H1 (cell line): ENCODE measurements around the gene ADAMTS8. TPM values are rescaled to one million over a fixed set of nuclear protein-coding genes. Genes with fewer than 3 reads are reported as not detected.

Experiments used
- CTCF ChIA-PET: fragments of 300-600 bp; sonication (Branson Sonifier 250); formaldehyde crosslinking; loops from one replicate; lab custom pipeline; 2021; ENCODE audit not compliant: partially characterized antibody; lab: Charles Lee
- POLR2A ChIA-PET: fragments of 300-600 bp; sonication (Branson Sonifier 250); formaldehyde crosslinking; loops from one replicate; lab custom pipeline; 2021; ENCODE audit warnings: inconsistent platforms; ENCODE audit not compliant: partially characterized antibody; lab: Charles Lee
- DNase-seq, 2 experiments: peaks; one replicate each; pipeline versions ENCODE4 v3.0.0 to v3.0.0-alpha.2; 2010 to 2022; ENCODE audit warnings: low spot score in 2 of 2, low read depth in 1 of 2, mixed read lengths in 1 of 2
- FAIRE-seq: peaks from 2 replicates; lab custom pipeline; 2011; peaks lifted over from hg19 to GRCh38; lab: Jason Lieb, UNC
- H2AFZ ChIP-seq: 2 replicates; pipeline ENCODE4 v1.8.1; 2012; ENCODE audit warnings: low read length, inconsistent platforms
- H2AK5ac ChIP-seq: 2 replicates; pipeline ENCODE4 v1.6.1; 2013; ENCODE audit warnings: low read depth, low read length
- H2BK120ac ChIP-seq: replicated peaks from 2 replicates; pipeline ENCODE3; 2013; ENCODE audit warnings: low read depth, low read length, inconsistent platforms
- H2BK12ac ChIP-seq: 2 replicates; pipeline ENCODE4 v1.6.1; 2013; ENCODE audit warnings: low read depth, low read length
- H2BK15ac ChIP-seq: 2 replicates; pipeline ENCODE4 v1.6.1; 2013; ENCODE audit warnings: low read length
- H2BK20ac ChIP-seq: 2 replicates; pipeline ENCODE4 v1.6.1; 2013; ENCODE audit warnings: low read length
- H2BK5ac ChIP-seq: 2 replicates; pipeline ENCODE4 v1.6.1; 2013; ENCODE audit warnings: low read depth, low read length
- H3K14ac ChIP-seq: 2 replicates; pipeline ENCODE4 v1.6.1; 2013; ENCODE audit warnings: inconsistent platforms; ENCODE audit not compliant: insufficient read length
- H3K18ac ChIP-seq: 2 replicates; pipeline ENCODE4 v1.6.1; 2013; ENCODE audit warnings: low read length; ENCODE audit errors: extremely low read depth
- H3K23ac ChIP-seq: 2 replicates; pipeline ENCODE4 v1.6.1; 2013; ENCODE audit warnings: inconsistent platforms; ENCODE audit not compliant: insufficient read length
- H3K23me2 ChIP-seq: 2 replicates; pipeline ENCODE4 v1.6.1; 2013; ENCODE audit warnings: low read depth, low read length
- H3K27ac ChIP-seq: 2 replicates; pipeline ENCODE4 v1.6.1; 2011; ENCODE audit warnings: low read depth, low read length, inconsistent platforms
- H3K27me3 ChIP-seq, 4 experiments: replicated peaks in 1 of 4; 1 replicate in 1 of 4; 2 replicates in 3 of 4; pipeline versions ENCODE4 v1.6.1 to v1.8.1; 2011 to 2013; ENCODE audit warnings: low read length in 3 of 4, mild to moderate bottlenecking in 3 of 4, inconsistent platforms in 2 of 4, mixed read lengths in 2 of 4, moderate library complexity in 1 of 4; ENCODE audit not compliant: control insufficient read depth in 3 of 4, insufficient read depth in 3 of 4; ENCODE audit errors: extremely low read depth in 1 of 4
- H3K36me3 ChIP-seq, 4 experiments: 2 replicates each; pipeline versions ENCODE4 v1.6.1 to v1.8.1; 2011 to 2013; ENCODE audit warnings: mild to moderate bottlenecking in 4 of 4, low read length in 3 of 4, moderate library complexity in 2 of 4, control low read depth in 1 of 4, inconsistent platforms in 1 of 4; ENCODE audit not compliant: insufficient read depth in 4 of 4, control insufficient read depth in 2 of 4
- H3K4ac ChIP-seq: replicated peaks from 2 replicates; pipeline ENCODE3; 2013; ENCODE audit warnings: low read length, low read depth, mixed read lengths, inconsistent platforms; ENCODE audit not compliant: insufficient read length
- H3K4me1 ChIP-seq, 4 experiments: replicated peaks in 1 of 4; 1 replicate in 1 of 4; 2 replicates in 3 of 4; pipeline versions ENCODE4 v1.6.1 to v1.8.1; 2011 to 2013; ENCODE audit warnings: low read length in 3 of 4, inconsistent platforms in 2 of 4, mixed read lengths in 1 of 4; ENCODE audit not compliant: insufficient read depth in 4 of 4, control insufficient read depth in 3 of 4
- H3K4me2 ChIP-seq, 2 experiments: 2 replicates each; pipeline versions ENCODE4 v1.6.1 to v1.8.1; 2011 to 2013; ENCODE audit warnings: low read depth in 2 of 2, low read length in 2 of 2, control low read depth in 1 of 2, inconsistent platforms in 1 of 2, mild to moderate bottlenecking in 1 of 2; ENCODE audit not compliant: insufficient read depth in 1 of 2
- H3K4me3 ChIP-seq, 4 experiments: fragments of 200-600, 300-600 bp in 1 of 4; sonication (generic), shearing (Covaris generic), sonication (Bioruptor Twin) in 1 of 4; 2 replicates each; pipeline versions ENCODE4 v1.5.1 to v1.8.1; 2011 to 2016; ENCODE audit warnings: low read length in 4 of 4, low read depth in 3 of 4, control low read depth in 2 of 4, inconsistent platforms in 2 of 4, mild to moderate bottlenecking in 2 of 4, mixed read lengths in 1 of 4, moderate library complexity in 1 of 4; ENCODE audit not compliant: insufficient read depth in 2 of 4; ENCODE audit errors: extremely low read depth in 1 of 4
- H3K56ac ChIP-seq: replicated peaks from 2 replicates; pipeline ENCODE3; 2013; ENCODE audit warnings: low read depth, mild to moderate bottlenecking, mixed read lengths, low read length, inconsistent platforms; ENCODE audit not compliant: insufficient read length
- H3K79me1 ChIP-seq: 2 replicates; pipeline ENCODE4 v1.6.1; 2013; ENCODE audit warnings: low read depth, low read length, control low read depth
- H3K79me2 ChIP-seq, 2 experiments: 2 replicates each; pipeline versions ENCODE4 v1.6.1 to v1.8.1; 2012 to 2013; ENCODE audit warnings: low read length in 2 of 2, mild to moderate bottlenecking in 2 of 2, inconsistent platforms in 1 of 2; ENCODE audit not compliant: insufficient read depth in 2 of 2, control insufficient read depth in 1 of 2
- H3K9ac ChIP-seq, 4 experiments: replicated peaks in 1 of 4; 1 replicate in 1 of 4; 2 replicates in 3 of 4; pipeline versions ENCODE4 v1.6.1 to v1.8.1; 2011 to 2013; ENCODE audit warnings: low read depth in 3 of 4, low read length in 3 of 4, control low read depth in 2 of 4, mild to moderate bottlenecking in 2 of 4, moderate library complexity in 2 of 4, inconsistent platforms in 1 of 4; ENCODE audit errors: extremely low read depth in 1 of 4
- H3K9me3 ChIP-seq, 2 experiments: 2 replicates each; pipeline versions ENCODE4 v1.6.1 to v1.8.1; 2012 to 2013; ENCODE audit warnings: mild to moderate bottlenecking in 2 of 2, moderate library complexity in 2 of 2, control low read depth in 1 of 2, inconsistent platforms in 1 of 2, low read depth in 1 of 2, low read length in 1 of 2, mixed read lengths in 1 of 2; ENCODE audit not compliant: insufficient read depth in 2 of 2
- H4K20me1 ChIP-seq, 2 experiments: replicated peaks in 1 of 2; 2 replicates each; pipeline versions ENCODE3 to v1.8.1; 2011 to 2013; ENCODE audit warnings: inconsistent platforms in 2 of 2, low read length in 2 of 2, mild to moderate bottlenecking in 1 of 2; ENCODE audit not compliant: insufficient read depth in 2 of 2, control insufficient read depth in 1 of 2
- H4K5ac ChIP-seq: 2 replicates; pipeline ENCODE4 v1.6.1; 2013; ENCODE audit warnings: low read length, low read depth, mixed read lengths, inconsistent platforms; ENCODE audit not compliant: insufficient read length
- H4K8ac ChIP-seq: 2 replicates; pipeline ENCODE4 v1.8.0; 2013; ENCODE audit warnings: mild to moderate bottlenecking, moderate library complexity, low read length, inconsistent platforms; ENCODE audit not compliant: insufficient read depth; ENCODE audit errors: extremely low read depth
- H4K91ac ChIP-seq: replicated peaks from 2 replicates; pipeline ENCODE3; 2013; ENCODE audit warnings: low read length, mixed read lengths, inconsistent platforms; ENCODE audit not compliant: insufficient read length
- CHD1 ChIP-seq: IDR thresholded peaks from 2 replicates; pipeline ENCODE4 v1.6.1; 2012; ENCODE audit warnings: low read depth, low read length, improper control_type of control experiment
- CTCF ChIP-seq, 3 experiments: IDR thresholded peaks; 1 replicate in 2 of 3; 2 replicates in 1 of 3; pipeline versions ENCODE4 v1.5.1 to v1.6.1; 2011; ENCODE audit warnings: low read length in 3 of 3, mild to moderate bottlenecking in 3 of 3, inconsistent platforms in 2 of 3, low read depth in 1 of 3, moderate library complexity in 1 of 3; ENCODE audit not compliant: insufficient read depth in 1 of 3; ENCODE audit errors: control extremely low read depth in 1 of 3
- RNF2 ChIP-seq: fragments of 200-900, 300-1000 bp; sonication (generic); IDR thresholded peaks from 2 replicates; pipeline ENCODE4 v1.7.1; 2016; ENCODE audit warnings: borderline replicate concordance, low read depth, mild to moderate bottlenecking, antibody characterized with exemption, low read length; ENCODE audit not compliant: poor library complexity, severe bottlenecking; ENCODE audit errors: missing control alignments
- RXRA ChIP-seq: IDR thresholded peaks from 2 replicates; pipeline ENCODE4 v1.6.1; 2011; ENCODE audit warnings: low read depth, mild to moderate bottlenecking, low read length, moderate library complexity; ENCODE audit not compliant: insufficient read depth
- SAP30 ChIP-seq: fragments of 300-600 bp; sonication (generic); IDR thresholded peaks from 2 replicates; pipeline ENCODE4 v1.7.1; 2012; ENCODE audit warnings: low read length, moderate library complexity, mild to moderate bottlenecking, inconsistent platforms; ENCODE audit not compliant: insufficient read depth, insufficient replicate concordance
- SIX5 ChIP-seq: IDR thresholded peaks from 2 replicates; pipeline ENCODE4 v1.6.1; 2011; ENCODE audit warnings: mild to moderate bottlenecking, low read depth, low read length
- TAF7 ChIP-seq: optimal IDR thresholded peaks from 2 replicates; pipeline ENCODE3; 2011; ENCODE audit warnings: low read depth, mild to moderate bottlenecking, inconsistent platforms, low read length, moderate library complexity, borderline replicate concordance
- TEAD4 ChIP-seq: IDR thresholded peaks from 2 replicates; pipeline ENCODE4 v1.6.1; 2012; ENCODE audit warnings: low read depth, low read length, inconsistent platforms, mixed read lengths
- ZNF274 ChIP-seq: IDR thresholded peaks from 2 replicates; pipeline ENCODE4 v1.7.0; 2012; ENCODE audit warnings: low read length, borderline replicate concordance; ENCODE audit errors: extremely low read depth
- WGBS, 2 experiments: shearing (Covaris generic) in 1 of 2; methylation state at CpG; one replicate each; pipeline versions ENCODE4 v1.1.6 to v1.1.7; 2013 to 2015; ENCODE audit warnings: low lambda C conversion rate in 2 of 2, mixed read lengths in 2 of 2, inconsistent platforms in 1 of 2, low coverage in 1 of 2, missing lambda C conversion rate in 1 of 2; ENCODE audit not compliant: insufficient replicate concordance in 2 of 2, insufficient coverage in 1 of 2, insufficient read length in 1 of 2; ENCODE audit errors: extremely low coverage in 1 of 2, missing lambda C conversion rate in 1 of 2; 5-methylcytosine and 5-hydroxymethylcytosine counted together
- polyA plus RNA-seq, 7 experiments: library from polyadenylated mRNA; depleted of rRNA in 3 of 7; stranded (reverse) in 5 of 7; unstranded in 2 of 7; fragments of >200 nt in 5 of 7; fragments of 200-250 nt in 2 of 7; gene quantifications; 1 replicate in 5 of 7; 2 replicates in 1 of 7; 4 replicates in 1 of 7; pipeline versions ENCODE4 v1.2.1 to v1.2.3, GENCODE V29; 2011 to 2013; ENCODE audit warnings: missing spikeins in 2 of 7, mixed read lengths in 2 of 7
- total RNA-seq: library from RNA; stranded (reverse); fragmentation: NEBNext Ultra II Directional; extraction: Animal tissue kit (Norgen Biotek cat#: 25700); gene quantifications from 2 replicates; pipeline ENCODE4 v1.2.1, GENCODE V29; 2021

Gene ADAMTS8
- total and polyA plus RNA-seq, 2 of the 8 experiments (the other 6 are each of a cell fraction or from before 2014, with no cell fraction given): 9.3 to 16.6 TPM

- Histone ChIP-seq H2BK20ac (no peak overlapping the region), H2AK5ac (no peak overlapping the region), H4K91ac (no peak overlapping the region), H2BK12ac (no peak overlapping the region), H2BK15ac (no peak overlapping the region), H3K14ac (no peak overlapping the region), H3K27ac (no peak overlapping the region), H2BK120ac (no peak overlapping the region), H3K79me1 (no peaks in the 10 kb centered on the region), H3K9me3 (no peaks in the 10 kb centered on the region), H3K27me3 (no peaks in the 10 kb centered on the region), H3K56ac (no peak overlapping the region), H3K18ac (no peak overlapping the region), H3K9ac (no peak overlapping the region), H4K20me1 (peaks cover 0 to 1% of the 10 kb centered on the region in 2 experiments), H3K4me2 (no peak overlapping the region), H4K8ac (no peak overlapping the region), H3K4me1 (peaks cover 0 to 2% (median 0%) of the 10 kb centered on the region in 4 experiments; a peak in 1 of 7 replicates), H3K23ac (no peak overlapping the region), H3K23me2 (no peaks in the 10 kb centered on the region), H3K4ac (no peak overlapping the region), H3K36me3 (no peaks in the 10 kb centered on the region), H2BK5ac (no peak overlapping the region), H2AFZ (no peak overlapping the region), H3K79me2 (no peaks in the 10 kb centered on the region), H4K5ac (no peak overlapping the region), H3K4me3 (no peak overlapping the region)
- 93% methylated on average over 11 of the region's 16 CpGs; no CpG with 5 or more reads in 1 of the 2 experiments for WGBS, 2 experiments
- DNase-seq: peak in 1 of 2 experiments; percentile 40
- CTCF ChIA-PET: interaction anchor here (0.7 to 1.2 kb wide), 5 partner anchors 13 to 42 kb away, joined by 3 to 4 read pairs (median 3); no protein-coding TSS in a partner anchor
- no peak for FAIRE-seq
- POLR2A ChIA-PET: no interaction called here
- TF ChIP-seq CHD1 (no peak), TEAD4 (no peak), CTCF (IDR thresholded peaks at IDR 0.05; ENCODE audit: control extremely low read depth in 1 of 3, insufficient read depth in 1 of 3, low read depth in 1 of 3, low read length in 3 of 3) (no peak), SIX5 (no peak), ZNF274 (no peak), TAF7 (no peak), RNF2 (no peak), SAP30 (no peak), RXRA (no peak)
These were observed 48.6 kb upstream of the ADAMTS8 start for GRCh38 chr11:130476922-130477491.
